CD14-positive monocyte (primary cell): ENCODE data around the gene CHADL. TPM values are rescaled to one million over a fixed set of nuclear protein-coding genes. Genes with fewer than 3 reads are reported as not detected.

ENCODE experiments used
- DNase-seq, 3 donors: peaks; one replicate each; pipeline ENCODE4 v3.0.0-alpha.2; 2011 to 2022
- H2AFZ ChIP-seq: 2 replicates; pipeline ENCODE4 v1.6.0; 2012; ENCODE audit warnings: mild to moderate bottlenecking, low read depth, low read length, inconsistent platforms; ENCODE audit not compliant: insufficient read depth, poor library complexity, severe bottlenecking
- H3K27ac ChIP-seq, 2 donors: 1 replicate in 1 of 2; 2 replicates in 1 of 2; pipeline ENCODE4 v1.5.1; 2012 to 2013; ENCODE audit warnings: low read length in 2 of 2, control low read depth in 1 of 2, inconsistent platforms in 1 of 2, low read depth in 1 of 2, mild to moderate bottlenecking in 1 of 2
- H3K27me3 ChIP-seq, 2 donors: one replicate each; pipeline versions ENCODE4 v1.6.0 to v1.6.1; 2011 to 2013; ENCODE audit warnings: low read length in 2 of 2; ENCODE audit not compliant: control insufficient read depth in 2 of 2, insufficient read depth in 2 of 2
- H3K36me3 ChIP-seq, 2 donors: replicated peaks in 1 of 2; 1 replicate in 1 of 2; 2 replicates in 1 of 2; pipeline versions ENCODE4 v1.5.1 to v1.6.1; 2012 to 2013; ENCODE audit warnings: low read length in 2 of 2, control low read depth in 1 of 2, inconsistent platforms in 1 of 2, mild to moderate bottlenecking in 1 of 2; ENCODE audit not compliant: insufficient read depth in 2 of 2, control insufficient read depth in 1 of 2
- H3K4me1 ChIP-seq, 2 donors: 1 replicate in 1 of 2; 2 replicates in 1 of 2; pipeline versions ENCODE4 v1.5.1 to v1.6.1; 2012 to 2013; ENCODE audit warnings: low read length in 2 of 2, control low read depth in 1 of 2, inconsistent platforms in 1 of 2, mild to moderate bottlenecking in 1 of 2, moderate library complexity in 1 of 2; ENCODE audit not compliant: insufficient read depth in 2 of 2, control insufficient read depth in 1 of 2
- H3K4me2 ChIP-seq: replicated peaks from 2 replicates; pipeline ENCODE3; 2012; ENCODE audit warnings: low read length, moderate library complexity, mild to moderate bottlenecking; ENCODE audit not compliant: poor library complexity, severe bottlenecking; ENCODE audit errors: extremely low read depth
- H3K4me3 ChIP-seq, 3 experiments: fragments of 200-600 bp in 1 of 3; sonication (generic) in 1 of 3; replicated peaks in 1 of 3; 1 replicate in 2 of 3; 2 replicates in 1 of 3; pipeline ENCODE4 v1.5.1; 2011 to 2013; ENCODE audit warnings: low read length in 3 of 3, mild to moderate bottlenecking in 3 of 3, control low read depth in 2 of 3, low read depth in 2 of 3, inconsistent platforms in 1 of 3, moderate library complexity in 1 of 3
- H3K79me2 ChIP-seq: 2 replicates; pipeline ENCODE4 v1.6.0; 2012; ENCODE audit warnings: mild to moderate bottlenecking, control low read depth, inconsistent platforms, low read length, moderate library complexity; ENCODE audit not compliant: insufficient read depth
- H3K9ac ChIP-seq: 2 replicates; pipeline ENCODE4 v1.6.0; 2017; ENCODE audit warnings: low read length, mild to moderate bottlenecking; ENCODE audit not compliant: insufficient read depth, poor library complexity, severe bottlenecking
- H3K9me3 ChIP-seq, 2 donors: replicated peaks in 1 of 2; 1 replicate in 1 of 2; 2 replicates in 1 of 2; pipeline versions ENCODE4 v1.5.1 to v1.6.1; 2012 to 2013; ENCODE audit warnings: low read length in 2 of 2, control low read depth in 1 of 2; ENCODE audit not compliant: control insufficient read depth in 1 of 2, insufficient read depth in 1 of 2
- H4K20me1 ChIP-seq: 2 replicates; pipeline ENCODE4 v1.6.0; 2012; ENCODE audit warnings: mild to moderate bottlenecking, low read length, control low read depth, moderate library complexity; ENCODE audit not compliant: insufficient read depth
- H3K27ac Mint-ChIP-seq, 7 donors: one replicate each; pipeline ENCODE4 v1.8.0; 2020; ENCODE audit warnings: mild to moderate bottlenecking in 7 of 7, mixed read lengths in 7 of 7, moderate library complexity in 6 of 7, inconsistent platforms in 2 of 7
- H3K27me3 Mint-ChIP-seq, 3 donors: one replicate each; pipeline ENCODE4 v1.8.0; 2021 to 2022; ENCODE audit warnings: low read depth in 3 of 3, mild to moderate bottlenecking in 3 of 3, mixed read lengths in 3 of 3, moderate library complexity in 3 of 3, inconsistent platforms in 1 of 3
- H3K36me3 Mint-ChIP-seq, 2 donors: one replicate each; pipeline ENCODE4 v1.8.0; 2020; ENCODE audit warnings: mixed read lengths in 2 of 2, inconsistent platforms in 1 of 2, mild to moderate bottlenecking in 1 of 2
- H3K4me1 Mint-ChIP-seq: one replicate; pipeline ENCODE4 v1.8.0; 2020; ENCODE audit warnings: mild to moderate bottlenecking, mixed read lengths
- H3K4me3 Mint-ChIP-seq, 2 donors: one replicate each; pipeline ENCODE4 v1.8.0; 2020; ENCODE audit warnings: mild to moderate bottlenecking in 2 of 2, mixed read lengths in 2 of 2, moderate library complexity in 1 of 2
- H3K9me3 Mint-ChIP-seq, 7 donors: one replicate each; pipeline ENCODE4 v1.8.0; 2020 to 2022; ENCODE audit warnings: mixed read lengths in 7 of 7, mild to moderate bottlenecking in 6 of 7, moderate library complexity in 6 of 7, inconsistent platforms in 2 of 7
- WGBS: methylation state at CpG from one replicate; pipeline ENCODE4 v1.1.5; 2013; ENCODE audit warnings: missing lambda C conversion rate; ENCODE audit not compliant: insufficient coverage; 5-methylcytosine and 5-hydroxymethylcytosine counted together
- intact Hi-C, 2 donors: fragments of 100-400 bp; cut with micrococcal nuclease; formaldehyde crosslinking; loops; one replicate each; pipeline versions ENCODE4 v1.15.0 to v1.15.1; 2023
- polyA plus RNA-seq, 3 donors: library from polyadenylated mRNA; depleted of rRNA in 1 of 3; unstranded in 2 of 3; stranded (reverse) in 1 of 3; fragments of 300-500 nt in 2 of 3; fragments of >200 nt in 1 of 3; fragmentation: Illumina TruSeq in 2 of 3; gene quantifications; 1 replicate in 2 of 3; 2 replicates in 1 of 3; pipeline ENCODE4 v1.2.3, GENCODE V29; 2012 to 2021
- TF ChIP-seq, protein P1 (sequence below): fragments of 200-600 bp; IDR thresholded peaks from one replicate; pipeline ENCODE4 v1.8.0; 2022; ENCODE audit warnings: antibody characterized with exemption, mild to moderate bottlenecking

Gene CHADL
- polyA plus RNA-seq, 3 donors: 0.11 to 0.35 (median 0.27) TPM

GRCh38 chr22:41257696-41258095, 17.0 kb upstream of the CHADL start:
- Histone ChIP-seq H3K27me3 (no peaks in the 10 kb centered on the region), H3K4me3 (no peak overlapping the region), H2AFZ (no peak overlapping the region), H3K79me2 (no peaks in the 10 kb centered on the region), H3K27ac (no peak overlapping the region), H3K36me3 (peaks cover 92 to 98% of the 10 kb centered on the region in 2 donors), H3K9me3 (no peaks in the 10 kb centered on the region), H3K9ac (no peak overlapping the region), H3K4me1 (no peaks in the 10 kb centered on the region), H4K20me1 (no peaks in the 10 kb centered on the region), H3K4me2 (no peak overlapping the region)
- no peak for DNase-seq
- no peaks in the 10 kb centered on the region for H3K9me3 Mint-ChIP-seq
- peak overlapping the region in 2 of 7 donors; percentile 28 to 37 for H3K27ac Mint-ChIP-seq
- H3K4me1 Mint-ChIP-seq: peaks cover 2% of the 10 kb centered on the region
- WGBS: 96% methylated on average over 11 of the region's 11 CpGs
- peaks cover 82 to 99% of the 10 kb centered on the region in 2 donors for H3K36me3 Mint-ChIP-seq
- peaks cover 0 to 4% (median 0%) of the 10 kb centered on the region in 3 donors for H3K27me3 Mint-ChIP-seq
- H3K4me3 Mint-ChIP-seq: no peak overlapping the region
- TF ChIP-seq, protein P1, sequence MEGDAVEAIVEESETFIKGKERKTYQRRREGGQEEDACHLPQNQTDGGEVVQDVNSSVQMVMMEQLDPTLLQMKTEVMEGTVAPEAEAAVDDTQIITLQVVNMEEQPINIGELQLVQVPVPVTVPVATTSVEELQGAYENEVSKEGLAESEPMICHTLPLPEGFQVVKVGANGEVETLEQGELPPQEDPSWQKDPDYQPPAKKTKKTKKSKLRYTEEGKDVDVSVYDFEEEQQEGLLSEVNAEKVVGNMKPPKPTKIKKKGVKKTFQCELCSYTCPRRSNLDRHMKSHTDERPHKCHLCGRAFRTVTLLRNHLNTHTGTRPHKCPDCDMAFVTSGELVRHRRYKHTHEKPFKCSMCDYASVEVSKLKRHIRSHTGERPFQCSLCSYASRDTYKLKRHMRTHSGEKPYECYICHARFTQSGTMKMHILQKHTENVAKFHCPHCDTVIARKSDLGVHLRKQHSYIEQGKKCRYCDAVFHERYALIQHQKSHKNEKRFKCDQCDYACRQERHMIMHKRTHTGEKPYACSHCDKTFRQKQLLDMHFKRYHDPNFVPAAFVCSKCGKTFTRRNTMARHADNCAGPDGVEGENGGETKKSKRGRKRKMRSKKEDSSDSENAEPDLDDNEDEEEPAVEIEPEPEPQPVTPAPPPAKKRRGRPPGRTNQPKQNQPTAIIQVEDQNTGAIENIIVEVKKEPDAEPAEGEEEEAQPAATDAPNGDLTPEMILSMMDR: no peak
- intact Hi-C loops: no loop called here

DNA sequence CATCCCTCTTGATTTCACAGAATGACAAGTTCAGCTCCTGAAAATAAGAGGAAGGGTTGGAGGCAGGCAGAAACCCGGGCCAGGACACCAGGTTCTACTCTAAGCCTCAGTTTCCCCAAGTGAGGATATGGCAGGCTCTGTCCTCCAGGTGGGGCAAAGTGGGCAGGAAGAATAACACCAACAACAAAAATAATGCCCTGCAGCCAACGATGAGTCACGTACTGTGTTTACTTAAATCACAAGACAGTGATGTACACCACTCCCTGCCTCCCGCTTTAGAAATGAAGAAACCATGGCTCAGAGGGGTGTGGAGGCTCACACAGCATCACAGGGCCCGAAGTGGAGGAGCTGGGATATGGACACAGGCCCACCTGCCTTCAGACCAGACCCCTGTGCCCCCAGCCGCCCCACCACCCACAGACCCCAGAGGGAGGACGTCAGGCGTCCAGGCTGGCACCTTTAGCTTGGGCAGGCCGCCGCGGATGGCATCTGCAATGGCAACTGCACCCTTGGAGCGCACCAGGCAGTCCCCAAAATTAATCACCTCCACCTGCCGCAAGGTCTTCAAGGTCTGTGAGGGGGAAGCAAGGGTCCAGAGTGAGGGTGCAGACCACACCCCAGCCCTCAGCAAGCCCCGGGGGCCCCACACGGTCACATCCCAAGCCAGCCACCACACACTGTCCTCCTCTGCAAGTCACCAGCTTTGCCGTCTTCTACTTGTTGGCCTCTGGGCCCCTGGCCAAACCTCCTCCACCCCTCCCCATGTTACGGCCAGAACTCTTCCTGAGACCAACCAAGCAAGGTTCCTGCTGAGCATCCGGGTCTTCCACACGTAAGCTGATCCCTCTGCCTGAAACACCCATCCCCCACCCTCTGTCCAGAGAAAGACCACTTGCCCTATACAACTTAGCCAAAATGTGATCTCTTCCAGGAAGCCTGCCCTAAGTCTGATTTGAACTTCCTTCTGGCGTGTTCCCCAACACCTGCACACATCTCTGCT, 15.8 kb upstream of the CHADL start:
- H3K36me3 Mint-ChIP-seq: peaks cover 79 to 98% of the 10 kb centered on the region in 2 donors
- Histone ChIP-seq H2AFZ (no peak overlapping the region), H3K27me3 (no peaks in the 10 kb centered on the region), H3K4me2 (no peak overlapping the region), H3K9me3 (no peaks in the 10 kb centered on the region), H4K20me1 (no peaks in the 10 kb centered on the region), H3K27ac (no peak overlapping the region), H3K4me1 (no peaks in the 10 kb centered on the region), H3K36me3 (peaks cover 90 to 96% of the 10 kb centered on the region in 2 donors), H3K79me2 (no peaks in the 10 kb centered on the region), H3K4me3 (no peak overlapping the region), H3K9ac (no peak overlapping the region)
- H3K4me3 Mint-ChIP-seq: no peak overlapping the region
- H3K27ac Mint-ChIP-seq: peak overlapping the region in 5 of 7 donors; percentile 17 to 70 (median 65)
- 91% methylated on average over 12 of the region's 20 CpGs for WGBS
- H3K27me3 Mint-ChIP-seq: peaks cover 0 to 2% (median 0%) of the 10 kb centered on the region in 3 donors
- TF ChIP-seq, protein P1: no peak
- peaks cover 2% of the 10 kb centered on the region for H3K4me1 Mint-ChIP-seq
- DNase-seq: no peak
- H3K9me3 Mint-ChIP-seq: no peaks in the 10 kb centered on the region
- intact Hi-C loops: no loop called here
